Measurements from ENCODE around the gene STRN4. TPM values are rescaled to one million over a fixed set of nuclear protein-coding genes. Genes with fewer than 3 reads are reported as not detected.

The STRN4 gene
- total RNA-seq, 4 donors from 2014 or later = 60.1 to 86.4 (median 69.7) TPM

GRCh38 chr19:46700704-46701103 is 45.5 kb downstream of the STRN4 start:
- peaks cover 0 to 28% (median 0%) of the 10 kb centered on the region in 3 donors for H3K4me1 ChIP-seq
- H3K9me3 ChIP-seq = no peaks in the 10 kb centered on the region
- TF ChIP-seq POLR2A (IDR thresholded peaks at IDR 0.05) = no peak
- TF ChIP-seq CTCF (IDR thresholded peaks at IDR 0.05) = no peak
- peaks cover 51 to 100% (median 66%) of the 10 kb centered on the region in 3 donors for H3K36me3 ChIP-seq
- intact Hi-C loops (cut with DNase I) = no loop called here
- no peak overlapping the region for H3K27ac ChIP-seq
- 86 to 91% methylated on average over 4 to 9 of the region's 13 CpGs for WGBS, 2 donors
- DNase-seq = no peak
- H3K27me3 ChIP-seq = no peaks in the 10 kb centered on the region
- H3K4me3 ChIP-seq = no peak overlapping the region

GRCh38 chr19:46698395-46699321 is 47.6 kb downstream of the STRN4 start:
- Histone ChIP-seq H3K9me3 (no peaks in the 10 kb centered on the region), H3K27ac (peak overlapping the region in 1 of 4 donors; percentile 62), H3K27me3 (no peaks in the 10 kb centered on the region), H3K4me1 (peaks cover 0 to 17% (median 0%) of the 10 kb centered on the region in 3 donors), H3K36me3 (peaks cover 61 to 100% (median 79%) of the 10 kb centered on the region in 3 donors), H3K4me3 (no peak overlapping the region)
- WGBS, 2 donors = 90 to 93% methylated on average over 11 of the region's 11 CpGs
- DNase-seq = no peak
- intact Hi-C loops (cut with DNase I) = no loop called here
- no peak for TF ChIP-seq CTCF (IDR thresholded peaks at IDR 0.05)
- TF ChIP-seq POLR2A (IDR thresholded peaks at IDR 0.05) = no peak

- peak overlapping the region in 2 of 4 donors; percentile 27 to 40 for H3K4me3 ChIP-seq
- H3K27me3 ChIP-seq = no peaks in the 10 kb centered on the region
- H3K36me3 ChIP-seq = peaks cover 73 to 100% (median 82%) of the 10 kb centered on the region in 3 donors
- DNase-seq = no peak
- TF ChIP-seq CTCF (IDR thresholded peaks at IDR 0.05) (no peak), POLR2A (IDR thresholded peaks at IDR 0.05) (no peak)
- H3K27ac ChIP-seq = peak overlapping the region; percentile 16 to 72 (median 53)
- peaks cover 0 to 17% (median 0%) of the 10 kb centered on the region in 3 donors for H3K4me1 ChIP-seq
- H3K9me3 ChIP-seq = no peaks in the 10 kb centered on the region
- intact Hi-C loops (cut with DNase I) = no loop called here
- 29 to 54% methylated on average over 12 to 29 of the region's 39 CpGs for WGBS, 2 donors
Measured at GRCh38 chr19:46697204-46697960, 48.9 kb downstream of the STRN4 start.

GRCh38 chr19:46696866-46697203 is 49.4 kb downstream of the STRN4 start:
- Histone ChIP-seq H3K4me3 (peak overlapping the region in 1 of 4 donors; percentile 27), H3K36me3 (peaks cover 74 to 100% (median 85%) of the 10 kb centered on the region in 3 donors), H3K4me1 (peaks cover 0 to 17% (median 0%) of the 10 kb centered on the region in 3 donors), H3K27ac (peak overlapping the region; percentile 10 to 72 (median 39)), H3K9me3 (no peaks in the 10 kb centered on the region), H3K27me3 (no peaks in the 10 kb centered on the region)
- intact Hi-C loops (cut with DNase I) = no loop called here
- TF ChIP-seq CTCF (IDR thresholded peaks at IDR 0.05) (no peak), POLR2A (IDR thresholded peaks at IDR 0.05) (no peak)
- 78 to 81% methylated on average over 9 of the region's 9 CpGs for WGBS, 2 donors
- DNase-seq = no peak

Measured in esophagus squamous epithelium (tissue), 5 donors.